Heart right ventricle (tissue), 16 donors: ENCODE results near the gene CERS4. TPM values are rescaled to one million over a fixed set of nuclear protein-coding genes. Genes with fewer than 3 reads are reported as not detected.

Experiments used
- ATAC-seq, 8 donors: fragments of 200-7000 bp; cut with Tn5 transposase; one replicate each; pipeline ENCODE4 v1.9.1; 2020; ENCODE audit warnings: mild to moderate bottlenecking in 8 of 8, moderate library complexity in 8 of 8, moderate number of reproducible peaks in 1 of 8
- DNase-seq, 2 donors: peaks; one replicate each; pipeline ENCODE4 v3.0.0-alpha.2; 2020
- H3K27ac ChIP-seq, 10 donors: fragments of 200-600 bp; sonication (generic) in 2 of 10; one replicate each; pipeline versions ENCODE4 v1.5.0 to v1.8.0; 2020 to 2022; ENCODE audit warnings: mild to moderate bottlenecking in 3 of 10
- H3K27me3 ChIP-seq, 7 donors: fragments of 200-600 bp; one replicate each; pipeline ENCODE4 v1.8.0; 2021 to 2022; ENCODE audit warnings: mild to moderate bottlenecking in 2 of 7
- H3K36me3 ChIP-seq, 9 donors: fragments of 200-600 bp; sonication (generic) in 1 of 9; one replicate each; pipeline versions ENCODE4 v1.5.0 to v1.8.0; 2020 to 2022; ENCODE audit warnings: mild to moderate bottlenecking in 2 of 9
- H3K4me1 ChIP-seq, 9 donors: fragments of 200-600 bp; sonication (generic) in 1 of 9; one replicate each; pipeline versions ENCODE4 v1.5.0 to v1.8.0; 2020 to 2022; ENCODE audit warnings: mild to moderate bottlenecking in 4 of 9
- H3K4me3 ChIP-seq, 10 donors: fragments of 200-600 bp; sonication (generic) in 2 of 10; one replicate each; pipeline versions ENCODE4 v1.5.0 to v1.8.0; 2020 to 2022; ENCODE audit warnings: mild to moderate bottlenecking in 7 of 10, moderate library complexity in 2 of 10
- H3K9me3 ChIP-seq, 11 donors: fragments of 200-600 bp in 10 of 11; sonication (generic) in 2 of 11; one replicate each; pipeline versions ENCODE4 v1.5.0 to v1.8.0; 2013 to 2022; ENCODE audit warnings: mild to moderate bottlenecking in 2 of 11, control low read depth in 1 of 11, moderate library complexity in 1 of 11
- CTCF ChIP-seq, 9 donors: fragments of 200-600 bp; sonication (generic) in 2 of 9; IDR thresholded peaks; one replicate each; pipeline versions ENCODE4 v1.5.0 to v1.8.0; 2021 to 2022; ENCODE audit warnings: antibody characterized with exemption in 9 of 9, mild to moderate bottlenecking in 5 of 9, moderate library complexity in 1 of 9
- WGBS, 2 donors: extraction: QIAGEN DNeasy Blood & Tissue Kit; methylation state at CpG; one replicate each; pipeline ENCODE4 v1.1.7; 2013; ENCODE audit warnings: inconsistent platforms in 1 of 2; 5-methylcytosine and 5-hydroxymethylcytosine counted together
- intact Hi-C, 10 donors: fragments of 100-400 bp; cut with DNase I; formaldehyde crosslinking; loops; one replicate each; pipeline versions ENCODE4 v1.11.1 to v1.14.2; 2022
- polyA plus RNA-seq, 2 donors: library from polyadenylated mRNA; stranded (reverse); fragments of 200-250 nt; gene quantifications; one replicate each; pipeline ENCODE4 v1.2.3, GENCODE V29; 2013
- total RNA-seq, 10 donors: library from RNA; stranded (reverse); fragmentation: NEBNext Ultra II Directional in 3 of 10; extraction: Animal tissue kit (Norgen Biotek cat#: 25700) in 3 of 10; gene quantifications; one replicate each; pipeline versions ENCODE4 v1.2.1 to v1.2.4, GENCODE V29; 2021 to 2023
- donor health status: Arrhythmogenic right ventricular cardiomyopathy.
- donor health status: ischemic (EF 13 %, LVEDD 7.1; RV severe dilation, severe dysfunction).
- donor health status: healthy with polysubstance abuse.
- donor health status: DM: no; HTN: yes; CAD: no.
- donor health status: DM: no; HTN: no; CAD: no.
- donor health status: ischemic (EF 25% LVEDD 6.9; RV normal size, moderate dysfunction).
- donor health status: ischemic (EF 25% LVEDD 5.7; RV mildly dilated, moderate dysfunction).
- donor health status: healthy.
- donor health status: DM: yes; HTN: yes; CAD: no.
- donor health status: Ischemic cardiomyopathy.
- donor health status: ischemic (EF 35%, LVEDD 5.7; RV mildly dilated, moderate dysfunction).
- donor health status: nonischemic (EF 11% LVEDD 7.7; RV severe dilation, severe dysfunction).
- donor health status: DM: yes; HTN: yes; CAD: no.
- donor health status: PGD.
- donor health status: ischemic (EF 29% LVEDD 5.4; RV normal size, mild dysfunction).
- donor health status: nonischemic (EF 23%, LVEDD 6.1; RV moderate dilation, normal function).

The CERS4 gene
- total and polyA plus RNA-seq, 12 donors: 13.9 to 28.9 (median 17.9) TPM

GRCh38 chr19:8254286-8255001 is 45.3 kb downstream of the CERS4 start:
- TF ChIP-seq CTCF (IDR thresholded peaks at IDR 0.05): no peak
- Histone ChIP-seq H3K4me3 (no peak overlapping the region), H3K27ac (no peak overlapping the region), H3K9me3 (no peaks in the 10 kb centered on the region), H3K4me1 (peaks cover 0 to 28% (median 4%) of the 10 kb centered on the region in 9 donors), H3K27me3 (no peaks in the 10 kb centered on the region), H3K36me3 (peaks cover 0 to 46% (median 17%) of the 10 kb centered on the region in 9 donors)
- no peak for ATAC-seq
- no peak for DNase-seq
- WGBS, 2 donors: 85 to 86% methylated on average over 11 of the region's 11 CpGs
- intact Hi-C loops: loop anchor here in 8 of 10 donors (5.0 to 10.0 kb wide), 7 partner anchors 47 to 332 kb away; partner anchors contain the start of genes TIMM44 (in 5 of the 8), CERS4 (in 1 of the 8), ELAVL1 (in 1 of the 8) and SNAPC2 (in 1 of the 8)

GRCh38 chr19:8255426-8256125 is 46.4 kb downstream of the CERS4 start:
- Histone ChIP-seq H3K36me3 (peaks cover 0 to 55% (median 17%) of the 10 kb centered on the region in 9 donors), H3K4me1 (peaks cover 0 to 26% (median 2%) of the 10 kb centered on the region in 9 donors), H3K4me3 (no peak overlapping the region), H3K27ac (no peak overlapping the region), H3K9me3 (no peaks in the 10 kb centered on the region), H3K27me3 (no peaks in the 10 kb centered on the region)
- intact Hi-C loops: loop anchor here in 5 of 10 donors (10.0 kb wide), 3 partner anchors 251 to 311 kb away; partner anchors contain the start of genes TIMM44 (in 3 of the 5) and ELAVL1 (in 1 of the 5)
- WGBS, 2 donors: 85 to 94% methylated on average over 17 to 18 of the region's 18 CpGs
- ATAC-seq: no peak
- TF ChIP-seq CTCF (IDR thresholded peaks at IDR 0.05): no peak
- no peak for DNase-seq

- Histone ChIP-seq H3K27me3 (no peaks in the 10 kb centered on the region), H3K4me3 (no peak overlapping the region), H3K4me1 (peaks cover 0 to 23% (median 0%) of the 10 kb centered on the region in 9 donors), H3K27ac (no peak overlapping the region), H3K36me3 (peaks cover 0 to 55% (median 17%) of the 10 kb centered on the region in 9 donors), H3K9me3 (no peaks in the 10 kb centered on the region)
- intact Hi-C loops: loop anchor here in 5 of 10 donors (10.0 kb wide), 3 partner anchors 252 to 312 kb away; partner anchors contain the start of genes TIMM44 (in 3 of the 5) and ELAVL1 (in 1 of the 5)
- no peak for ATAC-seq
- DNase-seq: no peak
- no peak for TF ChIP-seq CTCF (IDR thresholded peaks at IDR 0.05)
- 95 to 97% methylated on average over 15 of the region's 15 CpGs for WGBS, 2 donors
These were observed 47.3 kb downstream of the CERS4 start for GRCh38 chr19:8256276-8257051.

GRCh38 chr19:8257052-8257443 is 47.9 kb downstream of the CERS4 start:
- Histone ChIP-seq H3K9me3 (no peaks in the 10 kb centered on the region), H3K4me1 (peaks cover 0 to 18% (median 0%) of the 10 kb centered on the region in 9 donors), H3K36me3 (peaks cover 0 to 60% (median 18%) of the 10 kb centered on the region in 9 donors), H3K4me3 (no peak overlapping the region), H3K27ac (no peak overlapping the region), H3K27me3 (no peaks in the 10 kb centered on the region)
- no peak for TF ChIP-seq CTCF (IDR thresholded peaks at IDR 0.05)
- intact Hi-C loops: loop anchor here in 5 of 10 donors (10.0 kb wide), 3 partner anchors 252 to 312 kb away; partner anchors contain the start of genes TIMM44 (in 3 of the 5) and ELAVL1 (in 1 of the 5)
- no peak for DNase-seq
- 47 to 71% methylated on average over 5 of the region's 5 CpGs for WGBS, 2 donors
- no peak for ATAC-seq
